Endothelial cell (in vitro differentiated cells): ENCODE measurements around the gene FAM133A. TPM values are rescaled to one million over a fixed set of nuclear protein-coding genes. Genes with fewer than 3 reads are reported as not detected.

ENCODE experiments used
- DNase-seq: peaks from one replicate; pipeline ENCODE4 v3.0.0; 2021; ENCODE audit warnings: low spot score
- H3K27ac Mint-ChIP-seq: one replicate; pipeline ENCODE4 v1.8.0; 2021; ENCODE audit warnings: mixed read lengths, inconsistent platforms; ENCODE audit not compliant: unreplicated experiment
- H3K27me3 Mint-ChIP-seq: one replicate; pipeline ENCODE4 v1.8.0; 2021; ENCODE audit warnings: mild to moderate bottlenecking, moderate library complexity, mixed read lengths, inconsistent platforms; ENCODE audit not compliant: unreplicated experiment
- H3K36me3 Mint-ChIP-seq: one replicate; pipeline ENCODE4 v1.8.0; 2021; ENCODE audit warnings: mild to moderate bottlenecking, low read depth, mixed read lengths, inconsistent platforms; ENCODE audit not compliant: unreplicated experiment
- H3K4me1 Mint-ChIP-seq: one replicate; pipeline ENCODE4 v1.8.0; 2021; ENCODE audit warnings: mild to moderate bottlenecking, mixed read lengths, inconsistent platforms; ENCODE audit not compliant: unreplicated experiment
- H3K4me3 Mint-ChIP-seq: one replicate; pipeline ENCODE4 v1.8.0; 2021; ENCODE audit warnings: mild to moderate bottlenecking, mixed read lengths, inconsistent platforms; ENCODE audit not compliant: unreplicated experiment
- H3K9me3 Mint-ChIP-seq: one replicate; pipeline ENCODE4 v1.8.0; 2021; ENCODE audit warnings: mixed read lengths, inconsistent platforms; ENCODE audit not compliant: unreplicated experiment
- total RNA-seq: library from RNA; stranded (reverse); fragmentation: NEBNext Ultra II Directional; extraction: Animal tissue kit (Norgen Biotek cat#: 25700); gene quantifications from one replicate; pipeline ENCODE4 v1.2.1, GENCODE V29; 2021; ENCODE audit not compliant: unreplicated experiment
- TF ChIP-seq, protein P1 (sequence below): fragments of 200-600 bp; sonication (generic); IDR thresholded peaks from one replicate; pipeline ENCODE4 v1.5.0; 2021; ENCODE audit warnings: antibody characterized with exemption; ENCODE audit not compliant: unreplicated experiment

Gene FAM133A
- total RNA-seq, 1 donor from 2014 or later, result 0.31 TPM

DNA sequence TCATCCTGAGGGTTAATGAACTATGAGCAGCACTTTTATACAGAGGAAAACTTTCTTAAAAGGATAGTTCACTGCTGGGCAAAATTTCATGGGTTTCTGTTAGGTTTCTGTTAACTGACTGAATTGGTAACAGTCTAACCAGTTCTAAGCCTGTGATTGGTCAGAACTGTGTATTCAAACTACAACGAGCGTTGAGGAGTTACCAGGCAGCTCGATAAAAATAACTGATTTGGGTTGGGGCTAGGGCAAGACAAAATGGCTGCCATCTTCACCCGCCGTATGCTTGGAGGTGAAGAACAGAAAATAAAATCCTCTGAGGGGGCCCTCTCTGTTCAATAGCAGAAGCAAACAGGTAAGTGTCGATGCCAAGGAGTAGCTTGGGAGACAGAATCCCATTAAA, 22.0 kb downstream of the FAM133A start:
- H3K4me1 Mint-ChIP-seq, result no peaks in the 10 kb centered on the region
- H3K9me3 Mint-ChIP-seq, result no peaks in the 10 kb centered on the region
- DNase-seq, result no peak
- no peaks in the 10 kb centered on the region for H3K27me3 Mint-ChIP-seq
- H3K36me3 Mint-ChIP-seq, result no peaks in the 10 kb centered on the region
- H3K4me3 Mint-ChIP-seq, result no peak overlapping the region
- TF ChIP-seq, protein P1, sequence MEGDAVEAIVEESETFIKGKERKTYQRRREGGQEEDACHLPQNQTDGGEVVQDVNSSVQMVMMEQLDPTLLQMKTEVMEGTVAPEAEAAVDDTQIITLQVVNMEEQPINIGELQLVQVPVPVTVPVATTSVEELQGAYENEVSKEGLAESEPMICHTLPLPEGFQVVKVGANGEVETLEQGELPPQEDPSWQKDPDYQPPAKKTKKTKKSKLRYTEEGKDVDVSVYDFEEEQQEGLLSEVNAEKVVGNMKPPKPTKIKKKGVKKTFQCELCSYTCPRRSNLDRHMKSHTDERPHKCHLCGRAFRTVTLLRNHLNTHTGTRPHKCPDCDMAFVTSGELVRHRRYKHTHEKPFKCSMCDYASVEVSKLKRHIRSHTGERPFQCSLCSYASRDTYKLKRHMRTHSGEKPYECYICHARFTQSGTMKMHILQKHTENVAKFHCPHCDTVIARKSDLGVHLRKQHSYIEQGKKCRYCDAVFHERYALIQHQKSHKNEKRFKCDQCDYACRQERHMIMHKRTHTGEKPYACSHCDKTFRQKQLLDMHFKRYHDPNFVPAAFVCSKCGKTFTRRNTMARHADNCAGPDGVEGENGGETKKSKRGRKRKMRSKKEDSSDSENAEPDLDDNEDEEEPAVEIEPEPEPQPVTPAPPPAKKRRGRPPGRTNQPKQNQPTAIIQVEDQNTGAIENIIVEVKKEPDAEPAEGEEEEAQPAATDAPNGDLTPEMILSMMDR, result no peak
- no peak overlapping the region for H3K27ac Mint-ChIP-seq

DNA sequence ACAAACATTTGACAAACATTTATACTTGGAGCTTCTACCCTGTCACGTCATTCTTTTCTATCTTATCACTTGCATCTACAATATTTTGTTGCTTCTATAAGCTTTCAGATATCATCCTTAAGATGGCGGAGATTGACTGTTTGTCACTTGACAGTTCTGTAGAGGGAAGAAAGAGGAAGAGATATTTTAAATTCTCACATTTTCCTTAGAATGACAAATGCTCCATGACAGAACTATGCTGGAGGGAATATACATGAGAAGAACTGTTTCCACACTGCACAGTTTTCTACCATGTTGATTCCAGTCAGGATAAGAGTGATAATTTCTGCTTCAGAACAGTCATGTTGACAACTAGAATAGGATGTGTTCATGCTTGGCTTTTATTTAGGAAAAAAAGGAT, 29.7 kb downstream of the FAM133A start:
- Mint-ChIP-seq H3K27ac (no peak overlapping the region), H3K9me3 (no peaks in the 10 kb centered on the region), H3K27me3 (no peaks in the 10 kb centered on the region), H3K4me1 (no peaks in the 10 kb centered on the region), H3K4me3 (no peak overlapping the region), H3K36me3 (no peaks in the 10 kb centered on the region)
- no peak for DNase-seq
- TF ChIP-seq, protein P1, result no peak

DNA sequence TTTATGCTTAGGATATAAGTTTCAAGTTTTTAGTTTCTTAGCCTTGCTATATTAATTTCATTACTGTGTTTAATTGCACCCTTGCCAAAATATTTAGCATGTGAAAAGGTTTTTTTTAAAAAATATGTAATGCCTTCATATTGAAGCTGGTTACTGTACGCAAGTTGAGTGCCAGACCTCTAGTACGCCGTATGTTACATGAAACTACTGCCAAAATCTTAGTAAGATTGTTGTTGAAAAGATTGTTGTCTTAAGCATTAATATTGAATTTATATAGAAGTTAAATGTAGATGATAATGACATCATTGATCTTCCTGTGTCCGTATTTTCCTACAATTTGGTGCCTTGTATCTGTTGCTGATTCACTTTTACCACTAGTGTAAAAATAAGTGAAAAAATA, 37.1 kb downstream of the FAM133A start:
- TF ChIP-seq, protein P1, result no peak
- H3K27ac Mint-ChIP-seq, result no peak overlapping the region
- H3K4me1 Mint-ChIP-seq, result no peaks in the 10 kb centered on the region

GRCh38 chrX:93741811-93742210, 67.8 kb downstream of the FAM133A start:
- no peaks in the 10 kb centered on the region for H3K36me3 Mint-ChIP-seq
- no peak overlapping the region for H3K27ac Mint-ChIP-seq
- no peak for DNase-seq
- TF ChIP-seq, protein P1, result no peak
- H3K4me3 Mint-ChIP-seq, result no peak overlapping the region
- no peaks in the 10 kb centered on the region for H3K27me3 Mint-ChIP-seq
- H3K4me1 Mint-ChIP-seq, result no peaks in the 10 kb centered on the region
- H3K9me3 Mint-ChIP-seq, result no peaks in the 10 kb centered on the region

More for the DNA sequence above, 37.1 kb downstream of the FAM133A start:
- no peak for DNase-seq
- H3K27me3 Mint-ChIP-seq, result no peaks in the 10 kb centered on the region
- no peaks in the 10 kb centered on the region for H3K9me3 Mint-ChIP-seq
- no peak overlapping the region for H3K4me3 Mint-ChIP-seq
- H3K36me3 Mint-ChIP-seq, result no peaks in the 10 kb centered on the region

DNA sequence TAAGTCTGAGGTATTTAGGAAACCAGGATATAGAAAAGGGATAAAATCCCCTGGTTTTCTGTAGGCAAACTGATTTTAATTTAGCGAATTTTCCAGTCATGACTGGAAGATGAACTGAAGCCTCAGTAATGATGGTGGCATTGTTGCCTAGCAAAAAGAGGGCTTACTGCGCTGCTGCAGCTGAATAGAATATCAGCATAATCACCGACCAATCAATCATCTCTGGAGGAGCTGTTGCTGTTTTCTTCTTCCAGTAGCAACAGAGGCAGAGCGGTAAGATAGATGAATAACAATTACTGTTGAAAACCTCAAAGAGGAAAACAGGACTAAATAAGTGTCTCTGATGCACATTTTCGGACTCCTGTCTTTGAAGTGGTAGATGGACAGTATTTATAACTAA, 86.2 kb downstream of the FAM133A start:
- H3K4me1 Mint-ChIP-seq, result no peaks in the 10 kb centered on the region
- H3K9me3 Mint-ChIP-seq, result no peaks in the 10 kb centered on the region
- TF ChIP-seq, protein P1, result no peak
- no peak overlapping the region for H3K4me3 Mint-ChIP-seq
- no peaks in the 10 kb centered on the region for H3K36me3 Mint-ChIP-seq
- H3K27ac Mint-ChIP-seq, result no peak overlapping the region
- no peaks in the 10 kb centered on the region for H3K27me3 Mint-ChIP-seq
- DNase-seq, result no peak

Other genes starting within 250 kb of the FAM133A start
- 18.3 TPM for gene NAP1L3, start 628 bp upstream of the FAM133A start, total RNA-seq